GM12878 (cell line): Measurements from ENCODE around the gene PLEKHH1. TPM values are rescaled to one million over a fixed set of nuclear protein-coding genes. Genes with fewer than 3 reads are reported as not detected.

Source experiments
- ATAC-seq: fragments of 200-7000 bp; cut with Tn5 transposase; 3 replicates; pipeline ENCODE4 v1.9.1; 2020; ENCODE audit warnings: mild to moderate bottlenecking, moderate library complexity
- BruUV-seq: library from RNA; stranded (reverse); fragments of 400-500 nt; replicated peaks from 2 replicates; lab custom pipeline; 2021; lab: Mats Ljungman, UMichigan
- CTCF ChIA-PET: fragments of 300-600 bp; sonication (Branson Sonifier 250); formaldehyde crosslinking; extraction: SDS; loops from one replicate; lab custom pipeline; 2021; ENCODE audit warnings: inconsistent platforms; lab: Yijun Ruan, JAX
- POLR2A ChIA-PET: fragments of 350-600 bp; formaldehyde crosslinking; extraction: SDS; loops from one replicate; lab custom pipeline; 2021; ENCODE audit warnings: inconsistent platforms; lab: Charles Lee
- RAD21 ChIA-PET: fragments of 300-600 bp; sonication (Branson Sonifier 250); formaldehyde crosslinking; loops from one replicate; lab custom pipeline; 2023; ENCODE audit warnings: antibody characterized with exemption; ENCODE audit not compliant: unreplicated experiment; lab: Charles Lee
- SMC1A ChIA-PET: fragments of 300-600 bp; sonication (Branson Sonifier 250); formaldehyde crosslinking; loops from one replicate; lab custom pipeline; 2023; ENCODE audit not compliant: unreplicated experiment, uncharacterized antibody; lab: Charles Lee
- DNase-seq: peaks from one replicate; pipeline ENCODE4 v3.0.0-alpha.2; 2011; ENCODE audit warnings: low read depth, low spot score
- FAIRE-seq: peaks from 3 replicates; lab custom pipeline; 2011; peaks lifted over from hg19 to GRCh38; lab: Jason Lieb, UNC
- H2AFZ ChIP-seq: 2 replicates; pipeline ENCODE4 v1.6.0; 2011; ENCODE audit warnings: low read depth, low read length, control low read depth; ENCODE audit not compliant: control insufficient read depth
- H3K27ac ChIP-seq: 2 replicates; pipeline ENCODE4 v1.5.1; 2011; ENCODE audit warnings: control low read depth; ENCODE audit not compliant: control insufficient read depth, insufficient read depth
- H3K27me3 ChIP-seq, 2 experiments: replicated peaks in 1 of 2; 2 replicates each; pipeline versions ENCODE4 v1.6.0 to v1.6.1; 2011; ENCODE audit warnings: low read length in 1 of 2; ENCODE audit not compliant: control insufficient read depth in 2 of 2, insufficient read depth in 2 of 2
- H3K36me3 ChIP-seq, 2 experiments: 2 replicates each; pipeline ENCODE4 v1.5.1; 2011; ENCODE audit warnings: low read length in 1 of 2; ENCODE audit not compliant: control insufficient read depth in 2 of 2, insufficient read depth in 2 of 2
- H3K4me1 ChIP-seq: 2 replicates; pipeline ENCODE4 v1.6.1; 2011; ENCODE audit warnings: mild to moderate bottlenecking, low read length, moderate library complexity, mixed read lengths; ENCODE audit not compliant: control insufficient read depth, insufficient read depth
- H3K4me2 ChIP-seq: 2 replicates; pipeline ENCODE4 v1.6.0; 2011; ENCODE audit warnings: control low read depth; ENCODE audit not compliant: control insufficient read depth, insufficient read depth
- H3K4me3 ChIP-seq: fragments of 200-600 bp; sonication (generic); 2 replicates; pipeline ENCODE4 v1.5.1; 2016
- H3K79me2 ChIP-seq: 2 replicates; pipeline ENCODE4 v1.6.0; 2011; ENCODE audit warnings: low read length; ENCODE audit not compliant: control insufficient read depth, insufficient read depth
- H3K9ac ChIP-seq: 2 replicates; pipeline ENCODE4 v1.8.0; 2011; ENCODE audit warnings: low read length, control low read depth, mixed read lengths; ENCODE audit not compliant: control insufficient read depth, insufficient read depth
- H3K9me3 ChIP-seq: replicated peaks from 3 replicates; pipeline ENCODE4 v1.5.1; 2011; ENCODE audit warnings: mild to moderate bottlenecking, low read length; ENCODE audit not compliant: control insufficient read depth, insufficient read depth
- H4K20me1 ChIP-seq: 2 replicates; pipeline ENCODE4 v1.6.0; 2011; ENCODE audit not compliant: control insufficient read depth, insufficient read depth
- BCLAF1 ChIP-seq: fragments of 450-650 bp; IDR thresholded peaks from 2 replicates; pipeline ENCODE4 v1.6.1; 2017; ENCODE audit warnings: antibody characterized with exemption, mild to moderate bottlenecking, moderate library complexity
- CBFB ChIP-seq: IDR thresholded peaks from 2 replicates; pipeline ENCODE4 v1.6.1; 2016; ENCODE audit warnings: antibody characterized with exemption, low read depth
- CEBPB ChIP-seq, 2 experiments: fragments of 150-350 bp in 1 of 2; IDR thresholded peaks; 2 replicates each; pipeline ENCODE4 v1.6.1; 2012 to 2014; ENCODE audit warnings: low read depth in 2 of 2, low read length in 2 of 2, borderline replicate concordance in 1 of 2, inconsistent platforms in 1 of 2
- DPF2 ChIP-seq: fragments of 450-650 bp; IDR thresholded peaks from 2 replicates; pipeline ENCODE4 v1.6.1; 2017; ENCODE audit warnings: mild to moderate bottlenecking
- E4F1 ChIP-seq: fragments of 450-650 bp; IDR thresholded peaks from 2 replicates; pipeline ENCODE4 v1.6.1; 2018; ENCODE audit warnings: borderline replicate concordance, mild to moderate bottlenecking; ENCODE audit not compliant: partially characterized antibody
- EED ChIP-seq: sonication (generic); IDR thresholded peaks from 2 replicates; pipeline ENCODE4 v1.6.1; 2016; ENCODE audit warnings: antibody characterized with exemption, low read depth
- EZH2 ChIP-seq: IDR thresholded peaks from 2 replicates; pipeline ENCODE4 v1.6.1; 2012; ENCODE audit warnings: low read depth, mild to moderate bottlenecking, control low read depth, inconsistent platforms, low read length, borderline replicate concordance; ENCODE audit not compliant: control insufficient read depth
- FOXM1 ChIP-seq: IDR thresholded peaks from 2 replicates; pipeline ENCODE4 v1.6.1; 2012; ENCODE audit warnings: low read depth, mild to moderate bottlenecking, inconsistent platforms, low read length, moderate library complexity
- HCFC1 ChIP-seq: fragments of 150-350 bp; IDR thresholded peaks from 2 replicates; pipeline ENCODE4 v1.6.1; 2014; ENCODE audit warnings: low read length
- KDM1A ChIP-seq: fragments of 200-600 bp; sonication (generic); IDR thresholded peaks from 2 replicates; pipeline ENCODE4 v1.6.1; 2016; ENCODE audit warnings: borderline replicate concordance
- POU2F2 ChIP-seq: IDR thresholded peaks from 3 replicates; pipeline ENCODE4 v1.6.1; 2011; ENCODE audit warnings: low read depth, mild to moderate bottlenecking, low read length, borderline replicate concordance
- RB1 ChIP-seq: fragments of 450-650 bp; formaldehyde crosslinking; IDR thresholded peaks from 2 replicates; pipeline ENCODE4 v1.6.1; 2017; ENCODE audit warnings: mild to moderate bottlenecking, borderline replicate concordance
- SP1 ChIP-seq: IDR thresholded peaks from one replicate; pipeline ENCODE4 v1.6.1; 2011; ENCODE audit warnings: low read depth, low read length
- TCF12 ChIP-seq: IDR thresholded peaks from 2 replicates; pipeline ENCODE4 v1.6.1; 2011; ENCODE audit warnings: low read depth, mild to moderate bottlenecking, low read length
- ZBTB33 ChIP-seq: fragments of 450-650 bp; IDR thresholded peaks from 2 replicates; pipeline ENCODE4 v1.6.1; 2017; ENCODE audit warnings: mild to moderate bottlenecking
- ZNF24 ChIP-seq: fragments of 450-650 bp; IDR thresholded peaks from 2 replicates; pipeline ENCODE4 v1.6.1; 2017; ENCODE audit warnings: antibody characterized with exemption, mild to moderate bottlenecking
- WGBS: methylation state at CpG from one replicate; pipeline ENCODE4 v1.1.6; 2016; ENCODE audit warnings: low lambda C conversion rate; ENCODE audit not compliant: insufficient replicate concordance, insufficient coverage; ENCODE audit errors: missing lambda C conversion rate; 5-methylcytosine and 5-hydroxymethylcytosine counted together
- in situ Hi-C: fragments of 300-500 bp; cut with MboI; formaldehyde crosslinking; loops from 9 replicates; pipeline ENCODE4 v1.14.3; 2018; ENCODE audit warnings: mixed read lengths
- intact Hi-C: fragments of 100-400 bp; cut with micrococcal nuclease; formaldehyde crosslinking; loops from one replicate; pipeline ENCODE4 v1.14.2; 2022; ENCODE audit not compliant: unreplicated experiment
- polyA plus RNA-seq, 11 experiments: library from polyadenylated mRNA; depleted of rRNA in 4 of 11; unstranded in 6 of 11; stranded (reverse) in 5 of 11; fragments of >200 nt; fragmentation: Nextera tagmentation in 4 of 11; fragmentation: Illumina TruSeq in 1 of 11; extraction: Ambion mirVana in 4 of 11; extraction: Trizol in 1 of 11; gene quantifications; 1 replicate in 1 of 11; 2 replicates in 10 of 11; pipeline versions ENCODE4 v1.2.1 to v1.2.3, GENCODE V29; 2011 to 2016; ENCODE audit warnings: inconsistent platforms in 2 of 11, missing spikeins in 2 of 11, low read depth in 1 of 11
- total RNA-seq, 4 experiments: library from RNA; depleted of rRNA in 3 of 4; stranded (reverse); fragments of >200 nt in 3 of 4; fragmentation: Illumina TruSeq in 1 of 4; extraction: Trizol in 1 of 4; gene quantifications; 2 replicates each; pipeline versions ENCODE4 v1.2.1 to v1.2.3, GENCODE V29; 2013 to 2021

Gene PLEKHH1
- total and polyA plus RNA-seq, 10 of the 15 experiments (the other 5 are each of a cell fraction or from before 2014, with no cell fraction given), result 0.11 to 0.95 (median 0.41) TPM

GRCh38 chr14:67532606-67532997 lies 488 bp upstream of the PLEKHH1 start (continued):
- no peak for TF ChIP-seq ZBTB33
- no peak for TF ChIP-seq EED
- TF ChIP-seq EZH2, result no peak
- TF ChIP-seq BCLAF1, result no peak
- TF ChIP-seq ZNF24, result no peak
- TF ChIP-seq TCF12, result no peak
- TF ChIP-seq, all 136 proteins: peak for 0

GRCh38 chr14:67533754-67534085 lies 630 bp downstream of the PLEKHH1 start:
- Histone ChIP-seq H3K4me2 (peak overlapping the region; percentile 89), H2AFZ (peak overlapping the region; percentile 58; the same call in 1 of the 2 replicates), H4K20me1 (no peaks in the 10 kb centered on the region), H3K4me3 (peak overlapping the region; percentile 68; the same call in 1 of the 2 replicates), H3K79me2 (no peaks in the 10 kb centered on the region), H3K9me3 (no peaks in the 10 kb centered on the region), H3K27ac (no peak overlapping the region), H3K4me1 (no peaks in the 10 kb centered on the region), H3K9ac (no peak overlapping the region; the same call in 1 of the 2 replicates), H3K27me3 (peaks cover 0 to 15% of the 10 kb centered on the region in 2 experiments), H3K36me3 (no peaks in the 10 kb centered on the region)
- DNase-seq, result no peak
- no peak for FAIRE-seq
- intact Hi-C loops, result no loop called here
- ATAC-seq, result no peak
- no TSS peak for BruUV-seq
- ChIA-PET RAD21 (interaction anchor here (1.0 to 1.2 kb wide), 2 partner anchors 38 to 170 kb away, joined by 3 to 5 read pairs; no protein-coding TSS in a partner anchor), CTCF (interaction anchor here (1.3 to 2.7 kb wide), 3 partner anchors 21 to 107 kb away, joined by 3 to 10 read pairs (median 4); no protein-coding TSS in a partner anchor), SMC1A (interaction anchor here (0.6 to 1.2 kb wide), 2 partner anchors 18 to 38 kb away, joined by 3 read pairs; no protein-coding TSS in a partner anchor), POLR2A (no interaction called here)
- WGBS, result 60% methylated on average over 5 of the region's 6 CpGs
- in situ Hi-C loops, result no loop called here
- TF ChIP-seq POU2F2 (no peak), KDM1A (no peak), CBFB (no peak), FOXM1 (no peak), HCFC1 (no peak), CEBPB (IDR thresholded peaks at IDR 0.05; ENCODE audit: borderline replicate concordance in 1 of 2, low read depth in 2 of 2, low read length in 2 of 2) (no peak), SP1 (no peak), E4F1 (no peak), RB1 (no peak), DPF2 (no peak)
